Aorta (tissue), 5 donors: Measurements from ENCODE around the gene EXOSC3. TPM values are rescaled to one million over a fixed set of nuclear protein-coding genes. Genes with fewer than 3 reads are reported as not detected.

ENCODE experiments used
- ATAC-seq: fragments of 200-7000 bp; cut with Tn5 transposase; one replicate; pipeline ENCODE4 v1.9.1; 2022; ENCODE audit warnings: moderate library complexity; ENCODE audit not compliant: low FRiP score
- DNase-seq, 2 donors: peaks; one replicate each; pipeline ENCODE4 v3.0.0-alpha.2; 2020
- H3K27ac ChIP-seq, 2 donors: one replicate each; pipeline ENCODE4 v1.5.1; 2013; ENCODE audit warnings: low read length in 2 of 2, mild to moderate bottlenecking in 2 of 2, moderate library complexity in 2 of 2, control low read depth in 1 of 2, inconsistent platforms in 1 of 2, low read depth in 1 of 2
- H3K27me3 ChIP-seq, 2 donors: one replicate each; pipeline ENCODE4 v1.6.1; 2013; ENCODE audit warnings: control low read depth in 1 of 2, low read length in 1 of 2, mild to moderate bottlenecking in 1 of 2, moderate library complexity in 1 of 2; ENCODE audit not compliant: insufficient read depth in 2 of 2, control insufficient read depth in 1 of 2
- H3K36me3 ChIP-seq, 2 donors: one replicate each; pipeline ENCODE4 v1.6.1; 2013; ENCODE audit warnings: control low read depth in 1 of 2, low read length in 1 of 2, mild to moderate bottlenecking in 1 of 2; ENCODE audit not compliant: insufficient read depth in 2 of 2, control insufficient read depth in 1 of 2
- H3K4me1 ChIP-seq, 2 donors: one replicate each; pipeline ENCODE4 v1.6.1; 2013; ENCODE audit warnings: low read length in 2 of 2, control low read depth in 1 of 2, mild to moderate bottlenecking in 1 of 2, moderate library complexity in 1 of 2; ENCODE audit not compliant: insufficient read depth in 2 of 2, control insufficient read depth in 1 of 2
- H3K4me3 ChIP-seq, 2 donors: one replicate each; pipeline ENCODE4 v1.5.1; 2013; ENCODE audit warnings: low read length in 2 of 2, control low read depth in 1 of 2, mild to moderate bottlenecking in 1 of 2
- H3K9me3 ChIP-seq: one replicate; pipeline ENCODE4 v1.6.1; 2013; ENCODE audit warnings: mild to moderate bottlenecking, low read length; ENCODE audit not compliant: control insufficient read depth
- WGBS, 2 donors: extraction: QIAGEN DNeasy Blood & Tissue Kit; methylation state at CpG; one replicate each; pipeline ENCODE4 v1.1.7; 2013; 5-methylcytosine and 5-hydroxymethylcytosine counted together
- intact Hi-C, 2 donors: fragments of 100-400 bp; cut with DNase I; formaldehyde crosslinking; loops; one replicate each; pipeline versions ENCODE4 v1.14.2 to v1.15.0; 2022
- polyA plus RNA-seq, 2 donors: library from polyadenylated mRNA; stranded (reverse); fragments of 200-250 nt; gene quantifications; one replicate each; pipeline ENCODE4 v1.2.3, GENCODE V29; 2013
- total RNA-seq, 2 donors: library from RNA; stranded (reverse); fragmentation: NEBNext Ultra II Directional; extraction: Animal tissue kit (Norgen Biotek cat#: 25700); gene quantifications; one replicate each; pipeline ENCODE4 v1.2.1, GENCODE V29; 2021
- donor health status: healthy with polysubstance abuse.
- donor health status: Bipolar disorder and iron deficiency.
- donor health status: DM: no; HTN: no; CAD: no.
- donor health status: DM: no; HTN: no; CAD: no.
- donor health status: DM: yes; HTN: yes; CAD: no.

The EXOSC3 gene
- total and polyA plus RNA-seq, 4 donors, result 17.9 to 30.2 (median 24.0) TPM

DNA sequence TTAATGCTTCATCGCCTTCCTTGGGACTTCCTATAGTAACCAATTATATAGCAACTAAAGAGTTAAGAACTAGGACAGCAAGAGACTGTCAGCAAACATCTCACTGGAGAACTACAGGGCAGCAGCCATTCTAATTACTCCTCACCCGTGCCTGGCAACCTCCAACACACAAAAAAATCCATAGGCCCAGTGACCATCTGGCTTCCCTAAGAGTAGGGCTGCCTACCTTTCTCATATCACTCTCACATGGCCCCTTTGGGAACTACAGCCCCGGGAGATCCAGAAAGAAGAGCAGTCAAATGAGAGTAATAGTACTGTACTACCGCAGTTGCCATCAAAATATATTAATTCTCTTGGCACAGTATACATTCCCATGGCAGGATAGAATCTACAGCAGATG is 21.4 kb upstream of the EXOSC3 start:
- ATAC-seq, result no peak
- no peak overlapping the region for H3K27ac ChIP-seq
- DNase-seq, result no peak
- H3K27me3 ChIP-seq, result no peaks in the 10 kb centered on the region
- no peak overlapping the region for H3K4me3 ChIP-seq
- no peaks in the 10 kb centered on the region for H3K9me3 ChIP-seq
- intact Hi-C loops, result loop anchor here in 1 of 2 donors (10.0 kb wide), 1 partner anchor 321 kb away; the partner anchor contains the start of gene POLR1E
- no peaks in the 10 kb centered on the region for H3K36me3 ChIP-seq
- peaks cover 0 to 3% of the 10 kb centered on the region in 2 donors for H3K4me1 ChIP-seq
- 56 to 66% methylated on average over 4 of the region's 4 CpGs for WGBS, 2 donors

DNA sequence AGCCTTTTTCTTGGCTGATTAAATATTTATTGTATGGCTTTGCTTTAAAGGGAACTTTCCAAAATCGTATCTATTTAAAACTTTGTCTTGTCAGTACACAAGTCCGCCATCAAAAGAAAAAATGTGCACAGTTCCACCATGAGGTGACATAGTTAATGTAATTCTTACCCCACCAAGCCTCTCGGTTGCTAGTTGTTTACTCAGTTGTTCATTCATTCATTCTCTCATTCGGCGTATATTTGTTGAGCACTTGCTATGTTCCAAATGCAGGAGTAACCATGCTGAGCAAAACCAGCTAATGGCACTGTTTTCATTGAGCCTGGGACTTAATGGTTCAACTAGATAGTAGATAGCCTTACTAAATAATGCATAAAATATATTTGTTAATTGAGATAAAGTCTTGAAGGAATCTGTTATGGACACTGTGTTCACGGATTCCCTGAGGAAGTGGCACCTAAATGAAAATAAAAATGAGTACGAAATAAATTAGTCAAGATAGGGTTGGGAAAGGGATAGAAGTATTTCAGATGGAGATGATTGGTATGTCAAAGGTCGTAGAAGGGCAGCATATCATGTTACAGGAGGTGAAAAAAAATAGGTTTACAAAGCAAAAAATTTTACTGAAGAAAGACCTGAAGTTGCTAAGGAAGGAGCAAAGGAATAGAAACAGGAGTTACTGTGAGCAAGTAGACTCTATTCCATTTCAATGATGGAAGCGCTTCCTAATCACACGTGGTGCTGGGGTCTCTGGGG is 17.3 kb upstream of the EXOSC3 start:
- intact Hi-C loops, result loop anchor here in 1 of 2 donors (10.0 kb wide), 1 partner anchor 317 kb away; the partner anchor contains the start of gene POLR1E
- no peak for DNase-seq
- no peaks in the 10 kb centered on the region for H3K9me3 ChIP-seq
- no peaks in the 10 kb centered on the region for H3K27me3 ChIP-seq
- ATAC-seq, result no peak
- WGBS, 2 donors, result 46 to 48% methylated on average over 10 of the region's 10 CpGs
- H3K27ac ChIP-seq, result no peak overlapping the region
- H3K4me3 ChIP-seq, result peak overlapping the region; percentile 59 to 79
- H3K4me1 ChIP-seq, result peaks cover 0 to 4% of the 10 kb centered on the region in 2 donors
- H3K36me3 ChIP-seq, result no peaks in the 10 kb centered on the region

DNA sequence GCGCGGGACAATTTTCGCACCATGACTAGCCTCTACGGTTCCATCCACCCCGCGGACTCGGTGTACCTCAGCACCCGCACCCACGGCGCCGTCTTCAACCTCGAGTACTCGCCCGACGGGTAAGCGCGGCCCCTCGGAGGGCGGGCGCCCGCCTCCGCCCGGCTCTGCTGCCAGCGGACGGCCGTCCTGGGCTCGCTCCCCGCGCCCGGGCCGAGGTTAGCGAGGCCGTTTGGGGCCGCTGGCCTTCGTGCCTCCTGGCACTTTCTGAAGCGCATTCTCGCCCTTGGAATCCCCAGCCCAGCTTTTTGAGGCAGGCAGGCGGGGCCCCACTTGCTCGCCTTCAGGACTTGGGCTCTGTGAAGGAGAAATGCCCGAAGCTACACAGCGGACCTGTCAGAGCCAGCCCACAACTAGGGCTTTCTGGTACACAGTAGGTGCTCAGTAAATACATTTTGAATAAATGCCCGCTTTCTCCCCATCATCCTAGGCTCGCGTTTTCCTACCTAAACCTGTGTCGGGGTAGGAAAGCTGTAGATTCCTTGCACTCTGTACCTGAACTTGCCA is 16.5 kb upstream of the EXOSC3 start:
- intact Hi-C loops, result loop anchor here in 1 of 2 donors (10.0 kb wide), 1 partner anchor 317 kb away; the partner anchor contains the start of gene POLR1E
- DNase-seq, result peak in 1 of 2 donors; percentile 81
- peak overlapping the region; percentile 59 to 79 for H3K4me3 ChIP-seq
- H3K27me3 ChIP-seq, result no peaks in the 10 kb centered on the region
- peaks cover 0 to 4% of the 10 kb centered on the region in 2 donors for H3K4me1 ChIP-seq
- peak; percentile 45 for ATAC-seq
- H3K9me3 ChIP-seq, result no peaks in the 10 kb centered on the region
- peak overlapping the region in 1 of 2 donors; percentile 45 for H3K27ac ChIP-seq
- H3K36me3 ChIP-seq, result no peaks in the 10 kb centered on the region
- WGBS, 2 donors, result 1% methylated on average over 43 to 45 of the region's 45 CpGs

GRCh38 chr9:37800631-37801286 is 15.9 kb upstream of the EXOSC3 start, which contains the start of gene DCAF10:
DCAF10 (plus strand) TSS chr9:37800797; CDS start chr9:37800867, 70 bp downstream.
- no peaks in the 10 kb centered on the region for H3K36me3 ChIP-seq
- peak within 1 kb of the TSS; percentile 30 to 45 for H3K27ac ChIP-seq
- 0% methylated on average over 54 to 72 of the region's 72 CpGs for WGBS, 2 donors
- H3K4me3 ChIP-seq, result peak within 1 kb of the TSS; percentile 59 to 79
- H3K9me3 ChIP-seq, result no peaks in the 10 kb centered on the region
- intact Hi-C loops, result loop anchor here (1.0 to 10.0 kb wide), 2 partner anchors 15 to 316 kb away; partner anchors contain the start of genes EXOSC3 (in 2 of the 2) and POLR1E (in 1 of the 2)
- ATAC-seq, result peak; percentile 99
- peak; percentile 89 to 96 for DNase-seq
- H3K4me1 ChIP-seq, result peaks cover 0 to 4% of the 10 kb centered on the region in 2 donors
- no peaks in the 10 kb centered on the region for H3K27me3 ChIP-seq

DNA sequence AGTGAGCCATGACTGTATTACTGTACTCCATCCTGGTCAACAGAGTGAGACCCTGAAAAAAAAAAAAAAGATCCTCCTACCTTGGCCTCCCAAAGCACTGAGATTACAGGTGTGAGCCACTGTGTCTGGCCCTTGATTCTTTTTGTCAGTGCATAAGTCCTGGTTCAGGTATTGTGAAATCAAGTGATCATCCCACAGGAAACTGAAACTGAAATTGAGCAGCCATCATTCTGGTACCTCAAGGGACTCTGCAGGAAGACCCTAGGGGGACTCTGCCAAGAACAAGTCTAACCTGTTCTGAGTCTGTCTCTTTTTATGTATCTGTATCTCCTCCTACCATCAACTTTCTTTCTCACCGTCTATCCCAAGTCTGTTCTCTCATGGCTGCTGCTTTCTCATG is 13.8 kb upstream of the EXOSC3 start:
- no peak for ATAC-seq
- no peak overlapping the region for H3K27ac ChIP-seq
- H3K4me1 ChIP-seq, result peaks cover 0 to 4% of the 10 kb centered on the region in 2 donors
- no peaks in the 10 kb centered on the region for H3K36me3 ChIP-seq
- H3K4me3 ChIP-seq, result no peak overlapping the region
- no peaks in the 10 kb centered on the region for H3K27me3 ChIP-seq
- 82 to 84% methylated on average over 1 of the region's 1 CpG for WGBS, 2 donors
- intact Hi-C loops, result no loop called here
- no peaks in the 10 kb centered on the region for H3K9me3 ChIP-seq
- DNase-seq, result no peak

DNA sequence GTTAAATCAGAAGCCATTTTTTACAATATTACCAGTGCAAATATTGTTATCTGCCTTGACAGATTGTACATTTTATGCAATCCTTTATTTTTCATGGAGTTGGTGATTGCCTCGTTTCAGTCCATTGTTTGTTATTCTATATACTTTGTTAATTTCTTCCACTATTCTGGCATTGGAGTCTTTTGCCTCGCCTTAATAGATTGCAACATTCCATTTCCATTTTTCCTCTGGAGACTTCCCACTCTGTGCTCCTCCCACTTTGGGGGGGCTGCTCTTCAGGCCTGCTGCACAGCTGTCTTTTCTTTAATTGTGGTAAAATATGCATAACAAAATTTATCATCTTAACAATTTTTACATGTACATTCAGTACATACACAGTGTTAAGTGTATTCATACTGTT is 11.4 kb upstream of the EXOSC3 start:
- Histone ChIP-seq H3K4me3 (no peak overlapping the region), H3K27me3 (no peaks in the 10 kb centered on the region), H3K9me3 (no peaks in the 10 kb centered on the region), H3K36me3 (no peaks in the 10 kb centered on the region), H3K4me1 (peaks cover 0 to 2% of the 10 kb centered on the region in 2 donors), H3K27ac (no peak overlapping the region)
- intact Hi-C loops, result no loop called here
- DNase-seq (no peak), ATAC-seq (no peak)
- 74 to 82% methylated on average over 2 of the region's 2 CpGs for WGBS, 2 donors

GRCh38 chr9:37792122-37792521 is 7.3 kb upstream of the EXOSC3 start:
- DNase-seq, result no peak
- ATAC-seq, result no peak
- intact Hi-C loops, result no loop called here

DNA sequence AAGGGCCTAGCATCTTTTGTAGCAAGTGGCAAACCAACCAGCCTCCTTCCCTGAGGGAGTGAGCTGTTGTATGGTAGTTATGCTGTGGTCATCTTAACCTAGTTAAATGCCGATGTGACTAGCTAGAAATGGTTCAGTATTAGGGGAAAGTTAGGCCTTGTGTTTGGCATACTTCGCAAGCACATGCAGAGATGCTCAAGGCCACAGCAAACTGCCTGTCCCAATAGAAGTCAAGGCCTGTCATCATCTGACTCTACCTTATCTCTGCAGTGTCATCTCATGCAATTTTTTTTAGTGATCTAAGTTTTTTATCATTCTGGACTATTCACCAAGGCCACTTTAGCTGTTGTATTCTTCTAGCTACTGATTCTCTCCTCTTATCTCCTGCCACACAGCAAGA is 5.2 kb upstream of the EXOSC3 start:
- ATAC-seq, result no peak

More at GRCh38 chr9:37792122-37792521, 7.3 kb upstream of the EXOSC3 start:
- Histone ChIP-seq H3K27me3 (no peaks in the 10 kb centered on the region), H3K4me1 (no peaks in the 10 kb centered on the region), H3K9me3 (peaks cover 1% of the 10 kb centered on the region), H3K4me3 (no peak overlapping the region), H3K27ac (no peak overlapping the region), H3K36me3 (no peaks in the 10 kb centered on the region)
- WGBS, 2 donors, result 79 to 84% methylated on average over 5 of the region's 5 CpGs

More for the DNA sequence above, 5.2 kb upstream of the EXOSC3 start:
- no peak for DNase-seq
- Histone ChIP-seq H3K36me3 (no peaks in the 10 kb centered on the region), H3K4me1 (no peaks in the 10 kb centered on the region), H3K27ac (no peak overlapping the region), H3K27me3 (no peaks in the 10 kb centered on the region), H3K4me3 (no peak overlapping the region), H3K9me3 (peaks cover 1% of the 10 kb centered on the region)
- 95 to 97% methylated on average over 2 of the region's 2 CpGs for WGBS, 2 donors
- intact Hi-C loops, result no loop called here
